Naive thymus-derived CD4-positive, alpha-beta T cell (primary cell): ENCODE data around the gene HIVEP3. TPM values are rescaled to one million over a fixed set of nuclear protein-coding genes. Genes with fewer than 3 reads are reported as not detected.

Source experiments
- ATAC-seq: fragments of 150-1000 bp; cut with Tn5 transposase; 2 replicates; pipeline ENCODE4 v1.10.0; 2021; ENCODE audit warnings: mild to moderate bottlenecking, moderate library complexity
- CTCF ChIA-PET: fragments of 350-600 bp; sonication (Branson Sonifier 250); formaldehyde crosslinking; loops from one replicate; lab custom pipeline; 2021; ENCODE audit warnings: antibody characterized with exemption; lab: Charles Lee
- POLR2A ChIA-PET: fragments of 350-600 bp; sonication (Branson Sonifier 250); formaldehyde crosslinking; loops from one replicate; lab custom pipeline; 2021; ENCODE audit warnings: antibody characterized with exemption, inconsistent platforms; lab: Charles Lee
- DNase-seq, 9 donors: peaks; one replicate each; pipeline versions ENCODE4 v3.0.0 to v3.0.0-alpha.2; 2020 to 2022; ENCODE audit warnings: mixed read lengths in 1 of 9
- H3K27ac ChIP-seq: one replicate; pipeline ENCODE4 v1.7.0; 2013; ENCODE audit warnings: mild to moderate bottlenecking, low read depth, low read length, moderate library complexity
- H3K27me3 ChIP-seq, 2 donors: one replicate each; pipeline ENCODE4 v1.7.0; 2013; ENCODE audit warnings: low read length in 2 of 2, mild to moderate bottlenecking in 2 of 2, moderate library complexity in 2 of 2; ENCODE audit not compliant: control insufficient read depth in 2 of 2, insufficient read depth in 2 of 2
- H3K36me3 ChIP-seq, 3 experiments: 1 replicate in 2 of 3; 2 replicates in 1 of 3; pipeline ENCODE4 v1.7.0; 2013; ENCODE audit warnings: low read length in 3 of 3, mild to moderate bottlenecking in 3 of 3, moderate library complexity in 1 of 3; ENCODE audit not compliant: insufficient read depth in 3 of 3, control insufficient read depth in 2 of 3
- H3K4me1 ChIP-seq, 2 donors: one replicate each; pipeline ENCODE4 v1.7.0; 2013; ENCODE audit warnings: low read length in 2 of 2, mild to moderate bottlenecking in 2 of 2, moderate library complexity in 1 of 2; ENCODE audit not compliant: control insufficient read depth in 2 of 2, insufficient read depth in 2 of 2
- H3K4me3 ChIP-seq: 2 replicates; pipeline ENCODE4 v1.7.0; 2013; ENCODE audit warnings: mild to moderate bottlenecking, low read length
- H3K9me3 ChIP-seq, 3 experiments: 1 replicate in 2 of 3; 2 replicates in 1 of 3; pipeline ENCODE4 v1.7.0; 2013; ENCODE audit warnings: low read length in 3 of 3; ENCODE audit not compliant: control insufficient read depth in 2 of 3
- H3K27ac Mint-ChIP-seq, 9 donors: one replicate each; pipeline ENCODE4 v1.8.0; 2020 to 2022; ENCODE audit warnings: mixed read lengths in 9 of 9, mild to moderate bottlenecking in 8 of 9, moderate library complexity in 5 of 9, inconsistent platforms in 2 of 9
- H3K27me3 Mint-ChIP-seq, 5 donors: one replicate each; pipeline ENCODE4 v1.8.0; 2021 to 2022; ENCODE audit warnings: mixed read lengths in 5 of 5, mild to moderate bottlenecking in 1 of 5
- H3K36me3 Mint-ChIP-seq, 5 donors: one replicate each; pipeline ENCODE4 v1.8.0; 2020 to 2022; ENCODE audit warnings: mixed read lengths in 5 of 5, mild to moderate bottlenecking in 3 of 5, inconsistent platforms in 1 of 5
- H3K4me1 Mint-ChIP-seq, 7 donors: one replicate each; pipeline ENCODE4 v1.8.0; 2020 to 2022; ENCODE audit warnings: mixed read lengths in 7 of 7, mild to moderate bottlenecking in 3 of 7, inconsistent platforms in 1 of 7
- H3K4me3 Mint-ChIP-seq, 10 donors: one replicate each; pipeline ENCODE4 v1.8.0; 2020 to 2022; ENCODE audit warnings: mild to moderate bottlenecking in 10 of 10, mixed read lengths in 10 of 10, moderate library complexity in 6 of 10, inconsistent platforms in 2 of 10
- H3K9me3 Mint-ChIP-seq, 11 donors: one replicate each; pipeline ENCODE4 v1.8.0; 2020 to 2022; ENCODE audit warnings: mixed read lengths in 11 of 11, mild to moderate bottlenecking in 4 of 11, inconsistent platforms in 1 of 11, moderate library complexity in 1 of 11
- intact Hi-C, 2 donors: fragments of 100-400 bp; cut with micrococcal nuclease; formaldehyde crosslinking; loops; one replicate each; pipeline ENCODE4 v1.15.1; 2023
- polyA plus RNA-seq, 2 donors: library from polyadenylated mRNA; unstranded; fragments of 300-500 nt; fragmentation: Illumina TruSeq; gene quantifications; one replicate each; pipeline ENCODE4 v1.2.3, GENCODE V29; 2021
- total RNA-seq, 6 experiments: library from RNA in 5 of 6; stranded (reverse) in 5 of 6; gene quantifications; 1 replicate in 5 of 6; 2 replicates in 1 of 6; pipeline ENCODE4 v1.2.3 and lab custom pipeline; 2021 to 2026

Gene HIVEP3
- total and polyA plus RNA-seq, 7 experiments from 2014 or later: 4.3 to 19.1 (median 7.0) TPM

DNA sequence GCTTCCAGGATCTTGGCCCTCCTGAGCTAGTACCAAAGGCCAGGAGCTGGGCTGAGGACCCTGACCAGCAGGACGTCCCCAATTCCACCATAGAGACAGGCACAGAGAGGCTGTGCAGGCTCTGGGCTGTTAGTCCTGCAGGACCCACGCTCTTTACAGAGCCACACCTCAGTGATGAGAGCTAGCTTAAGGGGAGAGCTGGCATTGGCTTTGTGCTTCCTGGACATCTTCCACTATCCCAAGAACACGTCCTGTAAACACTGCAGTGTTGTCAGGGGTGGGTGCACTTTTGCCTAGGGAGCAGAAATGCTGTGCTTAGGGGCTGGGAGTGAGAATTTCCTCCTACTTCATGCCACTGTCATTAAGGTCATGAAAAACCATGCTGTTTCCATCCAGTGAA lies 342.5 kb downstream of the HIVEP3 start:
- Histone ChIP-seq H3K27ac (no peak overlapping the region), H3K27me3 (no peaks in the 10 kb centered on the region), H3K4me1 (peaks cover 4 to 9% of the 10 kb centered on the region in 2 donors), H3K9me3 (no peaks in the 10 kb centered on the region), H3K36me3 (no peaks in the 10 kb centered on the region), H3K4me3 (no peak overlapping the region)
- Mint-ChIP-seq H3K4me1 (peaks cover 0 to 39% (median 12%) of the 10 kb centered on the region in 7 donors), H3K27me3 (no peaks in the 10 kb centered on the region), H3K27ac (no peak overlapping the region), H3K36me3 (peaks cover 0 to 15% (median 4%) of the 10 kb centered on the region in 5 donors), H3K9me3 (no peaks in the 10 kb centered on the region), H3K4me3 (no peak overlapping the region)
- DNase-seq: peak in 1 of 9 donors; percentile 20
- ChIA-PET CTCF (interaction anchor here (0.6 to 7.6 kb wide), 2 partner anchors 98 to 597 kb away, joined by 3 to 56 read pairs; no protein-coding TSS in a partner anchor), POLR2A (no interaction called here)
- no peak for ATAC-seq
- intact Hi-C loops: loop anchor here (10.0 kb wide), 2 partner anchors 89 to 569 kb away; no protein-coding TSS in a partner anchor

- Histone ChIP-seq H3K4me1 (peaks cover 4 to 9% of the 10 kb centered on the region in 2 donors), H3K4me3 (no peak overlapping the region), H3K27ac (no peak overlapping the region), H3K27me3 (no peaks in the 10 kb centered on the region), H3K9me3 (no peaks in the 10 kb centered on the region), H3K36me3 (no peaks in the 10 kb centered on the region)
- no peak for DNase-seq
- Mint-ChIP-seq H3K9me3 (no peaks in the 10 kb centered on the region), H3K4me3 (no peak overlapping the region), H3K4me1 (peaks cover 0 to 31% (median 7%) of the 10 kb centered on the region in 7 donors), H3K27ac (no peak overlapping the region), H3K27me3 (no peaks in the 10 kb centered on the region), H3K36me3 (peaks cover 0 to 13% (median 4%) of the 10 kb centered on the region in 5 donors)
- intact Hi-C loops: loop anchor here (1.0 to 10.0 kb wide), 14 partner anchors 83 to 598 kb away; no protein-coding TSS in a partner anchor
- POLR2A ChIA-PET: no interaction called here
- no peak for ATAC-seq
- CTCF ChIA-PET: interaction anchor here (0.7 to 7.6 kb wide), 6 partner anchors 15 to 598 kb away, joined by 3 to 56 read pairs (median 4); no protein-coding TSS in a partner anchor
These were observed 343.9 kb downstream of the HIVEP3 start for GRCh38 chr1:41574842-41575241.

DNA sequence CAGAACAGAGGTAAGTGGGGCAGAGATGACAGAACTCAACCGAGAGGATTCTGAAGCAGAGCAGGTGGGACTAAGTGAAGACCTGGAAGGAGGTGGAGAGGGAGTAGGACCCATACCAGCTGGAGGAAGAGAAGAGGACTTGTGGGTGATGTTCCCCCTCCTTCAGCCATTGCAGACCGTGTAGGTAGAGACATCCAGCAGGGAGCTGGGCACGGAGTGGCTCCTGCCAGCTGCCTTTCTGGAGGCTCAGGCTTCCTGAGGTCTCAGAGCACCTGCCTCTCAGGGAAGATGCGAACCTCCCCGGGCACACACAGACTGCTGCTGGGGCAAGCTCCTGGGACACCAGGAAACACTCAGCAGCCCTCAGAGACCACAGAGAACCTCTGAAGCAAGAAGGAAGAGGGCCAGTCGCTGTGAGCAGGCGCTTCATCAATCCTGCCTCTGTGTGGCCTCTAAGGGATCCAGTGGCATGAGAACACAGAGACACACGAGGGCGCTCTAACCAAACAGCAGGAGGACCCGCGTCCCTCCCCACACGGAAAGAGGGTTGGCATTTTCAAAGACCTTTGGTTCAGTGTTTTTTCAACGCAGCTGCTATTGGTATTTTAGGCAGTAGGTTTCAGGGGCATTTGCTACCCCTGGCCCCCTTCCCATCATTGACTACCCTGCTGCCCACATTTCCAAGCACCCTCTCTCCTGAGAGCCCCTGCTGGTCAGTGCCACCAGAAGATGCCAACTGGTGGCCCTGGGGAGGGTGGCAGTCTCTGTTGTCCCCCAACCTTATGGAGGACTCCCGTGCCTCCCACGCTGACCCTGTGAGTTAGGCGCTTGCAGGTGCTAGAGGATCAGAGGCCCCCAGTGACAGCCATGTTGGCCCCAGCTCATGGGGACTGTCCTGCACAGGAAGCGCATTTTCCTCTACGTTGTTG lies 344.7 kb downstream of the HIVEP3 start:
- DNase-seq: peak; percentile 60 to 84 (median 76)
- Mint-ChIP-seq H3K27me3 (no peaks in the 10 kb centered on the region), H3K27ac (no peak overlapping the region), H3K9me3 (no peaks in the 10 kb centered on the region), H3K4me3 (no peak overlapping the region), H3K4me1 (peaks cover 0 to 32% (median 8%) of the 10 kb centered on the region in 7 donors), H3K36me3 (peaks cover 0 to 12% (median 3%) of the 10 kb centered on the region in 5 donors)
- POLR2A ChIA-PET: no interaction called here
- CTCF ChIA-PET: interaction anchor here (0.7 to 7.6 kb wide), 6 partner anchors 16 to 599 kb away, joined by 3 to 56 read pairs (median 4); no protein-coding TSS in a partner anchor
- Histone ChIP-seq H3K27me3 (no peaks in the 10 kb centered on the region), H3K9me3 (no peaks in the 10 kb centered on the region), H3K4me1 (peaks cover 4 to 9% of the 10 kb centered on the region in 2 donors), H3K4me3 (no peak overlapping the region), H3K27ac (no peak overlapping the region), H3K36me3 (no peaks in the 10 kb centered on the region)
- intact Hi-C loops: loop anchor here (1.0 to 10.0 kb wide), 14 partner anchors 84 to 599 kb away; no protein-coding TSS in a partner anchor
- peak; percentile 97 for ATAC-seq

DNA sequence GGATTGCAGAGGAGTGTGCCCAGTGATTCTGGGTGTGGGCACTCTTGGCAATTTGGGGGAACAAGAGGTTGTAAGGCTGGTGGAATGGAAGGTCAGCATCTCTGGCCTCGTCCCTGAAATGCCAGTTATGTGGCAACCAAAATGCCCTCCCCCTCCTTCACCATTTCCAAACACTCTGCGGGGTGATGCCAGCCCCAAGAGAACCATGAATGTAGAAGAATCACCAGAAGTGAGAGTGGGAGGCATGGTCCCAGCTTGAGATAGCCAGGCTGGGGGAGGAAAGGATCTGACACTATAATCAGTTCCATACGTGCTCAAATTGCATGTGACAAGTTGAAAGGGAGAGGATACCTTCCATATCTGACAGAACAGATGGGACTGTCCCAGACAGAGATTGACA lies 345.5 kb downstream of the HIVEP3 start:
- Mint-ChIP-seq H3K36me3 (peaks cover under 1 to 15% (median 4%) of the 10 kb centered on the region in 5 donors), H3K27me3 (no peaks in the 10 kb centered on the region), H3K4me3 (no peak overlapping the region), H3K4me1 (peaks cover 0 to 30% (median 8%) of the 10 kb centered on the region in 7 donors), H3K27ac (no peak overlapping the region), H3K9me3 (no peaks in the 10 kb centered on the region)
- ChIA-PET CTCF (interaction anchor here (0.7 to 7.6 kb wide), 3 partner anchors 224 to 600 kb away, joined by 3 to 56 read pairs (median 12); no protein-coding TSS in a partner anchor), POLR2A (no interaction called here)
- Histone ChIP-seq H3K4me1 (peaks cover 4 to 9% of the 10 kb centered on the region in 2 donors), H3K27ac (no peak overlapping the region), H3K27me3 (no peaks in the 10 kb centered on the region), H3K4me3 (no peak overlapping the region), H3K9me3 (no peaks in the 10 kb centered on the region), H3K36me3 (no peaks in the 10 kb centered on the region)
- DNase-seq (peak in 1 of 9 donors; percentile 4), ATAC-seq (no peak)
- intact Hi-C loops: loop anchor here (5.0 to 10.0 kb wide), 4 partner anchors 92 to 572 kb away; no protein-coding TSS in a partner anchor

- H3K27me3 ChIP-seq: no peaks in the 10 kb centered on the region
- no peak overlapping the region for H3K27ac ChIP-seq
- POLR2A ChIA-PET: no interaction called here
- no peak overlapping the region for H3K27ac Mint-ChIP-seq
- DNase-seq (no peak), ATAC-seq (no peak)
- no peaks in the 10 kb centered on the region for H3K36me3 ChIP-seq
- no peaks in the 10 kb centered on the region for H3K27me3 Mint-ChIP-seq
- H3K4me1 ChIP-seq: peaks cover 4 to 9% of the 10 kb centered on the region in 2 donors
- H3K9me3 Mint-ChIP-seq: peaks cover 0 to 1% (median 0%) of the 10 kb centered on the region in 11 donors
- CTCF ChIA-PET: interaction anchor here (0.6 kb wide), 1 partner anchor 403 kb away, joined by 4 read pairs; no protein-coding TSS in a partner anchor
- no peak overlapping the region for H3K4me3 Mint-ChIP-seq
- no peak overlapping the region for H3K4me3 ChIP-seq
- no peaks in the 10 kb centered on the region for H3K9me3 ChIP-seq
- H3K4me1 Mint-ChIP-seq: peaks cover 0 to 30% (median 8%) of the 10 kb centered on the region in 7 donors
- intact Hi-C loops: loop anchor here (5.0 to 10.0 kb wide), 4 partner anchors 93 to 573 kb away; no protein-coding TSS in a partner anchor
- peaks cover 5 to 19% (median 8%) of the 10 kb centered on the region in 5 donors for H3K36me3 Mint-ChIP-seq
These were observed 346.5 kb downstream of the HIVEP3 start for GRCh38 chr1:41572224-41572623.

- no peak overlapping the region for H3K27ac Mint-ChIP-seq
- H3K4me3 Mint-ChIP-seq: no peak overlapping the region
- ATAC-seq (no peak), DNase-seq (peak in 1 of 9 donors; percentile 9)
- no peaks in the 10 kb centered on the region for H3K36me3 ChIP-seq
- H3K4me1 Mint-ChIP-seq: peaks cover 0 to 27% (median 13%) of the 10 kb centered on the region in 7 donors
- H3K36me3 Mint-ChIP-seq: peaks cover 11 to 19% (median 14%) of the 10 kb centered on the region in 5 donors
- POLR2A ChIA-PET: no interaction called here
- no peaks in the 10 kb centered on the region for H3K9me3 ChIP-seq
- H3K9me3 Mint-ChIP-seq: peaks cover 0 to 1% (median 0%) of the 10 kb centered on the region in 11 donors
- CTCF ChIA-PET: no interaction called here
- intact Hi-C loops: loop anchor here (5.0 to 10.0 kb wide), 4 partner anchors 94 to 574 kb away; no protein-coding TSS in a partner anchor
- peaks cover 4 to 9% of the 10 kb centered on the region in 2 donors for H3K4me1 ChIP-seq
- no peaks in the 10 kb centered on the region for H3K27me3 Mint-ChIP-seq
- no peak overlapping the region for H3K27ac ChIP-seq
- H3K4me3 ChIP-seq: no peak overlapping the region
- no peaks in the 10 kb centered on the region for H3K27me3 ChIP-seq
These were observed 347.7 kb downstream of the HIVEP3 start for GRCh38 chr1:41571041-41571440.
